H1 (cell line): ENCODE results near the gene INSM2. TPM values are rescaled to one million over a fixed set of nuclear protein-coding genes. Genes with fewer than 3 reads are reported as not detected.

Experiments used
- JUND ChIP-seq: IDR thresholded peaks from 2 replicates; pipeline ENCODE4 v1.6.1; 2011; ENCODE audit warnings: mild to moderate bottlenecking, improper control_type of control experiment, low read length
- POU5F1 ChIP-seq: IDR thresholded peaks from 2 replicates; pipeline ENCODE4 v1.6.1; 2011; ENCODE audit warnings: low read depth, mild to moderate bottlenecking, low read length, moderate library complexity
- polyA plus RNA-seq, 7 experiments: library from polyadenylated mRNA; depleted of rRNA in 3 of 7; stranded (reverse) in 5 of 7; unstranded in 2 of 7; fragments of >200 nt in 5 of 7; fragments of 200-250 nt in 2 of 7; gene quantifications; 1 replicate in 5 of 7; 2 replicates in 1 of 7; 4 replicates in 1 of 7; pipeline versions ENCODE4 v1.2.1 to v1.2.3, GENCODE V29; 2011 to 2013; ENCODE audit warnings: missing spikeins in 2 of 7, mixed read lengths in 2 of 7
- total RNA-seq: library from RNA; stranded (reverse); fragmentation: NEBNext Ultra II Directional; extraction: Animal tissue kit (Norgen Biotek cat#: 25700); gene quantifications from 2 replicates; pipeline ENCODE4 v1.2.1, GENCODE V29; 2021
- TF ChIP-seq, protein P1 (sequence below): IDR thresholded peaks from 2 replicates; pipeline ENCODE4 v1.6.1; 2011; ENCODE audit warnings: low read depth, mild to moderate bottlenecking, low read length; ENCODE audit not compliant: insufficient read depth

Gene INSM2
- total and polyA plus RNA-seq, 2 of the 8 experiments (the other 6 are each of a cell fraction or from before 2014, with no cell fraction given) = not detected

DNA sequence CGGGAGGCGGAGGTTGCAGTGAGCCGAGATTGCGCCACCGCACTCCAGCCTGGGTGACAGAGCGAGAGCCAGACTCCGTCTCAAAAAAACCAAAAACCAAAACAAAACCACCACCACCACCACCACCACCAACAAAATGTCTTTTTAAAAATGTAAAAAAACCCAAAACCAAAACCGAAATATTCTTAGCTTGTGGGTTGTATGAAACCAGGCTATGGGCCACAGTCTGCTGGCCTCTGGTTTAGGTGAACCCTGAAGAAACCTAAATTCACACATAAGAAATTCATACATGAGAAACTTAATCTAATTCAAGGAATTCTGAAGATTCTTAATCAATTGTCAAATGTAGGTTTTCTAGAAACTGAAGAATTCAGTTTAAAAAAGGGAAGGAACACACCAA is 37.6 kb downstream of the INSM2 start (continued):
- TF ChIP-seq, protein P1, sequence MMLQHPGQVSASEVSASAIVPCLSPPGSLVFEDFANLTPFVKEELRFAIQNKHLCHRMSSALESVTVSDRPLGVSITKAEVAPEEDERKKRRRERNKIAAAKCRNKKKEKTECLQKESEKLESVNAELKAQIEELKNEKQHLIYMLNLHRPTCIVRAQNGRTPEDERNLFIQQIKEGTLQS = no peak
- TF ChIP-seq JUND = no peak
- TF ChIP-seq POU5F1 = no peak
